ENCODE measurements around the gene GNAL.

The GNAL gene

GRCh38 chr18:11884396-11885030 lies 195.4 kb downstream of the GNAL start (continued):
- TF ChIP-seq, protein P1, sequence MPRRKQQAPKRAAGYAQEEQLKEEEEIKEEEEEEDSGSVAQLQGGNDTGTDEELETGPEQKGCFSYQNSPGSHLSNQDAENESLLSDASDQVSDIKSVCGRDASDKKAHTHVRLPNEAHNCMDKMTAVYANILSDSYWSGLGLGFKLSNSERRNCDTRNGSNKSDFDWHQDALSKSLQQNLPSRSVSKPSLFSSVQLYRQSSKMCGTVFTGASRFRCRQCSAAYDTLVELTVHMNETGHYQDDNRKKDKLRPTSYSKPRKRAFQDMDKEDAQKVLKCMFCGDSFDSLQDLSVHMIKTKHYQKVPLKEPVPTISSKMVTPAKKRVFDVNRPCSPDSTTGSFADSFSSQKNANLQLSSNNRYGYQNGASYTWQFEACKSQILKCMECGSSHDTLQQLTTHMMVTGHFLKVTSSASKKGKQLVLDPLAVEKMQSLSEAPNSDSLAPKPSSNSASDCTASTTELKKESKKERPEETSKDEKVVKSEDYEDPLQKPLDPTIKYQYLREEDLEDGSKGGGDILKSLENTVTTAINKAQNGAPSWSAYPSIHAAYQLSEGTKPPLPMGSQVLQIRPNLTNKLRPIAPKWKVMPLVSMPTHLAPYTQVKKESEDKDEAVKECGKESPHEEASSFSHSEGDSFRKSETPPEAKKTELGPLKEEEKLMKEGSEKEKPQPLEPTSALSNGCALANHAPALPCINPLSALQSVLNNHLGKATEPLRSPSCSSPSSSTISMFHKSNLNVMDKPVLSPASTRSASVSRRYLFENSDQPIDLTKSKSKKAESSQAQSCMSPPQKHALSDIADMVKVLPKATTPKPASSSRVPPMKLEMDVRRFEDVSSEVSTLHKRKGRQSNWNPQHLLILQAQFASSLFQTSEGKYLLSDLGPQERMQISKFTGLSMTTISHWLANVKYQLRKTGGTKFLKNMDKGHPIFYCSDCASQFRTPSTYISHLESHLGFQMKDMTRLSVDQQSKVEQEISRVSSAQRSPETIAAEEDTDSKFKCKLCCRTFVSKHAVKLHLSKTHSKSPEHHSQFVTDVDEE (CRISPR knock-in tag; IDR thresholded peaks at IDR 0.05) = no peak

DNA sequence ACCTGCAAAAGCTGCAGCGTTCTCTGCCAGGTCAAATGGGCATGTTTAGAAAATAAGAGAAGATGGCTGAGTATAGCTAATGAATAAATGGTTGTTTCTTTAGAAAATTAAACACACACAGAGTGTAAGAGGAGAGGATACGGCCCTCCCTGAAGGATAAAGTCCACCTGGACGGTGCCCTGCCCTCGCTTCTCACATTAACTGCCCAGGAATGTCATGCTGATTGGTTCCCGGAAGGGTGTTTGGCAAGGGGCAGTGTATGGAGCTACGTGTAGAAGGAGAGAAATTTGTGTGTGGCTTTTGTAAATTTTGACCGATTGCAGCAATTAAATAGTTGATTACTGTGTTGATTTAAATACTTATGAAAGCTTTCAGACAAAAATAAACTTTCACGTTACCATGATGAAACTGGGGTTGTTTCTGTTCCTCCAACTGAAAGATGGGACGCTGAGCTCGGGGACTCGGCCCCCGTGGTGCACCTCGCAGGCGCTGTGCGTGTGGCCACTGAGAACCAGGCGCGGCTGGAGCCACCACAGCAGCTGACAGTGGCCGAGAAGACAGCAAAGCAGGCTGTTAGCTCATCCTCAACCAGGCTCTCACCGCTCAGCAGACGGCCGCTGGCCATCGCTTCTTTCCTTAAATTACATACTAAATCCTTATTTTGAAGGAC lies 196.3 kb downstream of the GNAL start:
- TF ChIP-seq TOX (CRISPR knock-in tag; IDR thresholded peaks at IDR 0.05; ENCODE audit: borderline replicate concordance) (no peak), ESRRG (CRISPR knock-in tag; IDR thresholded peaks at IDR 0.05) (no peak), TCF4 (CRISPR knock-in tag; IDR thresholded peaks at IDR 0.05; ENCODE audit: borderline replicate concordance) (no peak), PPARA (CRISPR knock-in tag; IDR thresholded peaks at IDR 0.05; ENCODE audit: borderline replicate concordance) (no peak), ZFP3 (CRISPR knock-in tag; IDR thresholded peaks at IDR 0.05) (no peak), BACH2 (CRISPR knock-in tag; IDR thresholded peaks at IDR 0.05; ENCODE audit: borderline replicate concordance) (no peak), OSR1 (CRISPR knock-in tag; IDR thresholded peaks at IDR 0.05) (no peak), ISL1 (CRISPR knock-in tag; IDR thresholded peaks at IDR 0.05) (no peak), CSRNP3 (CRISPR knock-in tag; IDR thresholded peaks at IDR 0.05) (no peak), ZNF70 (CRISPR knock-in tag; IDR thresholded peaks at IDR 0.05) (no peak), GLIS3 (CRISPR knock-in tag; IDR thresholded peaks at IDR 0.05) (no peak), ZNF565 (CRISPR knock-in tag; conservative IDR thresholded peaks at IDR 0.05; ENCODE audit: low read depth) (no peak)
- TF ChIP-seq, protein P2, sequence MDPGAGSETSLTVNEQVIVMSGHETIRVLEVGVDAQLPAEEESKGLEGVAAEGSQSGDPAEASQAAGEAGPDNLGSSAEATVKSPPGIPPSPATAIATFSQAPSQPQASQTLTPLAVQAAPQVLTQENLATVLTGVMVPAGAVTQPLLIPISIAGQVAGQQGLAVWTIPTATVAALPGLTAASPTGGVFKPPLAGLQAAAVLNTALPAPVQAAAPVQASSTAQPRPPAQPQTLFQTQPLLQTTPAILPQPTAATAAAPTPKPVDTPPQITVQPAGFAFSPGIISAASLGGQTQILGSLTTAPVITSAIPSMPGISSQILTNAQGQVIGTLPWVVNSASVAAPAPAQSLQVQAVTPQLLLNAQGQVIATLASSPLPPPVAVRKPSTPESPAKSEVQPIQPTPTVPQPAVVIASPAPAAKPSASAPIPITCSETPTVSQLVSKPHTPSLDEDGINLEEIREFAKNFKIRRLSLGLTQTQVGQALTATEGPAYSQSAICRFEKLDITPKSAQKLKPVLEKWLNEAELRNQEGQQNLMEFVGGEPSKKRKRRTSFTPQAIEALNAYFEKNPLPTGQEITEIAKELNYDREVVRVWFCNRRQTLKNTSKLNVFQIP (CRISPR knock-in tag; IDR thresholded peaks at IDR 0.05; ENCODE audit: borderline replicate concordance, low read depth) = no peak
- TF ChIP-seq, protein P3, sequence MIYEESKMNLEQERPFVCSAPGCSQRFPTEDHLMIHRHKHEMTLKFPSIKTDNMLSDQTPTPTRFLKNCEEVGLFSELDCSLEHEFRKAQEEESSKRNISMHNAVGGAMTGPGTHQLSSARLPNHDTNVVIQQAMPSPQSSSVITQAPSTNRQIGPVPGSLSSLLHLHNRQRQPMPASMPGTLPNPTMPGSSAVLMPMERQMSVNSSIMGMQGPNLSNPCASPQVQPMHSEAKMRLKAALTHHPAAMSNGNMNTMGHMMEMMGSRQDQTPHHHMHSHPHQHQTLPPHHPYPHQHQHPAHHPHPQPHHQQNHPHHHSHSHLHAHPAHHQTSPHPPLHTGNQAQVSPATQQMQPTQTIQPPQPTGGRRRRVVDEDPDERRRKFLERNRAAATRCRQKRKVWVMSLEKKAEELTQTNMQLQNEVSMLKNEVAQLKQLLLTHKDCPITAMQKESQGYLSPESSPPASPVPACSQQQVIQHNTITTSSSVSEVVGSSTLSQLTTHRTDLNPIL (CRISPR knock-in tag; IDR thresholded peaks at IDR 0.05; ENCODE audit: low read depth) = no peak
- TF ChIP-seq, protein P1 (CRISPR knock-in tag; IDR thresholded peaks at IDR 0.05) = no peak
- ATAC-seq = no peak

DNA sequence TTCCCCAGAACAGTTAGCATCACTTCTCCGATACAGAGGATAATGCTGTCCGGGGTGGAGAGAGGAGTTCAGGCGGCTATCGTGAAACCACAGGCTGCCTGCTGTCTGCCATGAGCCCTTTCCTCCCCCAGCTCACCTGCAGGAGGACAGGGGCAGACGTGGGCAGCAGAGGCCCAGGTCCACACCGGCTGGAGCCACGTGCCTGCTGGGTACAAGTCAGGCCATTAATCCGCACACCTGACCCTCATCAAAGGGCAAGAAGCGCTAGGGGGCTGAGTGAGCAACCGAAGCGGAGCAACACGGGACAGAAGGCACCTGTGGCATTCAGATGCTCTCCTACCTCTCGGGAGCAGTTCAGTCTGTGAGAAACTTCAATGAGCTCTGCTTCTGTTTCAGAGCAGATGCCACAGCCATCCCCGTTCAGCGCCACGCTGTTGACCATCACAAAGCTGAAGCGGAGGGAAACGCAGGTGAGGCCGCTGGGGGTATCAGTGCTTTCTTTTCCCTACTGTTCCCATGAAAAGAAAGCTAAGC lies 197.6 kb downstream of the GNAL start:
- ATAC-seq = no peak
- TF ChIP-seq ZFP3 (CRISPR knock-in tag; IDR thresholded peaks at IDR 0.05) = no peak
- no peak for TF ChIP-seq SNAI2 (CRISPR knock-in tag; IDR thresholded peaks at IDR 0.05)
- TF ChIP-seq, protein P1 (CRISPR knock-in tag; IDR thresholded peaks at IDR 0.05) = no peak
- no peak for TF ChIP-seq ISL1 (CRISPR knock-in tag; IDR thresholded peaks at IDR 0.05)
- no peak for TF ChIP-seq PATZ1 (CRISPR knock-in tag; IDR thresholded peaks at IDR 0.05; ENCODE audit: borderline replicate concordance)
- no peak for TF ChIP-seq CSDC2 (CRISPR knock-in tag; IDR thresholded peaks at IDR 0.05)
- no peak for TF ChIP-seq ZC3H10 (CRISPR knock-in tag; IDR thresholded peaks at IDR 0.05)
- no peak for TF ChIP-seq ZNF565 (CRISPR knock-in tag; conservative IDR thresholded peaks at IDR 0.05; ENCODE audit: low read depth)
- no peak for TF ChIP-seq PPARA (CRISPR knock-in tag; IDR thresholded peaks at IDR 0.05; ENCODE audit: borderline replicate concordance)
- TF ChIP-seq OSR1 (CRISPR knock-in tag; IDR thresholded peaks at IDR 0.05) = no peak
- no peak for TF ChIP-seq ESRRG (CRISPR knock-in tag; IDR thresholded peaks at IDR 0.05)
- TF ChIP-seq ZFP30 (CRISPR knock-in tag; IDR thresholded peaks at IDR 0.05) = no peak
- no peak for TF ChIP-seq RARB (CRISPR knock-in tag; IDR thresholded peaks at IDR 0.05)
- TF ChIP-seq GLIS3 (CRISPR knock-in tag; IDR thresholded peaks at IDR 0.05) = no peak
